GM23338 (cell line): ENCODE results near the gene SPINT1. TPM values are rescaled to one million over a fixed set of nuclear protein-coding genes. Genes with fewer than 3 reads are reported as not detected.
A peak's percentile ranks its signal among the peaks of the same experiment; 100 is the strongest.

ENCODE experiments used
- ATAC-seq: fragments of 200-7000 bp; cut with Tn5 transposase; 3 replicates; pipeline ENCODE4 v1.9.1; 2020
- DNase-seq: peaks from one replicate; pipeline ENCODE4 v3.0.0-alpha.2; 2015; ENCODE audit warnings: low spot score
- H2AFZ ChIP-seq: fragments of 200-600 bp; sonication (generic); 2 replicates; pipeline ENCODE4 v1.8.0; 2016; ENCODE audit warnings: antibody characterized with exemption, mild to moderate bottlenecking, moderate library complexity
- H3F3A ChIP-seq: fragments of 200-600 bp; sonication (generic); replicated peaks from 2 replicates; pipeline ENCODE4 v1.8.0; 2017; ENCODE audit warnings: antibody characterized with exemption, mixed run types, low read depth
- H3K27ac ChIP-seq: fragments of 200-600 bp; sonication (generic); 2 replicates; pipeline ENCODE4 v1.6.1; 2016; ENCODE audit warnings: low read depth
- H3K27me3 ChIP-seq: fragments of 200-600 bp; sonication (generic); 2 replicates; pipeline ENCODE4 v1.8.0; 2016; ENCODE audit warnings: mild to moderate bottlenecking, mixed run types, moderate library complexity; ENCODE audit not compliant: insufficient read depth
- H3K36me3 ChIP-seq: fragments of 200-600 bp; sonication (generic); 2 replicates; pipeline ENCODE4 v1.8.0; 2016; ENCODE audit warnings: mild to moderate bottlenecking; ENCODE audit not compliant: insufficient read depth
- H3K4me1 ChIP-seq: fragments of 200-600 bp; sonication (generic); 2 replicates; pipeline ENCODE4 v1.8.0; 2016; ENCODE audit warnings: mild to moderate bottlenecking, moderate library complexity; ENCODE audit not compliant: insufficient read depth
- H3K4me2 ChIP-seq: fragments of 200-600 bp; sonication (generic); 2 replicates; pipeline ENCODE4 v1.7.1; 2017; ENCODE audit warnings: mixed run types
- H3K4me3 ChIP-seq: fragments of 200-600 bp; sonication (generic); 2 replicates; pipeline ENCODE4 v1.6.1; 2016; ENCODE audit warnings: mixed run types
- H3K79me2 ChIP-seq: fragments of 200-600 bp; sonication (generic); replicated peaks from 2 replicates; pipeline ENCODE4 v1.8.0; 2017; ENCODE audit warnings: mild to moderate bottlenecking; ENCODE audit not compliant: insufficient read depth
- H3K9me2 ChIP-seq: fragments of 200-600 bp; sonication (generic); 2 replicates; pipeline ENCODE4 v1.8.0; 2017; ENCODE audit not compliant: insufficient read depth
- H4K20me1 ChIP-seq: fragments of 200-600 bp; sonication (generic); replicated peaks from 2 replicates; pipeline ENCODE4 v1.8.0; 2017; ENCODE audit warnings: mild to moderate bottlenecking; ENCODE audit not compliant: insufficient read depth
- H3K27ac Mint-ChIP-seq: 2 replicates; pipeline ENCODE4 v1.8.0; 2020; ENCODE audit warnings: inconsistent platforms, mild to moderate bottlenecking, moderate library complexity, mixed read lengths
- H3K27me3 Mint-ChIP-seq: 3 replicates; pipeline ENCODE4 v1.8.0; 2022; ENCODE audit warnings: low read depth, mild to moderate bottlenecking, moderate library complexity, mixed read lengths, inconsistent platforms; ENCODE audit not compliant: insufficient read depth, poor library complexity
- H3K36me3 Mint-ChIP-seq: 3 replicates; pipeline ENCODE4 v1.8.0; 2021; ENCODE audit warnings: low read depth, mild to moderate bottlenecking, inconsistent platforms, moderate library complexity, mixed read lengths
- H3K4me1 Mint-ChIP-seq: 3 replicates; pipeline ENCODE4 v1.8.0; 2020; ENCODE audit warnings: mild to moderate bottlenecking, inconsistent platforms, mixed read lengths
- H3K4me3 Mint-ChIP-seq: 3 replicates; pipeline ENCODE4 v1.8.0; 2021; ENCODE audit warnings: moderate library complexity, mild to moderate bottlenecking, inconsistent platforms, mixed read lengths
- H3K9me3 Mint-ChIP-seq: 3 replicates; pipeline ENCODE4 v1.8.0; 2020; ENCODE audit warnings: moderate library complexity, mild to moderate bottlenecking, inconsistent platforms, mixed read lengths
- CREB1 ChIP-seq: fragments of 250-450 bp; sonication (Bioruptor Pico); IDR thresholded peaks from 2 replicates; pipeline ENCODE4 v1.5.0; 2020; ENCODE audit warnings: low read depth, mild to moderate bottlenecking, moderate library complexity
- CTCF ChIP-seq, 2 experiments: fragments of 200-600 bp in 1 of 2; sonication (generic) in 1 of 2; conservative IDR thresholded peaks; 2 replicates each; pipeline versions ENCODE4 v1.5.1 to v1.6.1; 2016 to 2017; ENCODE audit warnings: antibody characterized with exemption in 2 of 2, low read depth in 2 of 2, mild to moderate bottlenecking in 2 of 2, moderate library complexity in 1 of 2
- ETS1 ChIP-seq: IDR thresholded peaks from 2 replicates; pipeline ENCODE4 v1.6.1; 2016; ENCODE audit warnings: antibody characterized with exemption
- EZH2 ChIP-seq: fragments of 200-600 bp; sonication (generic); IDR thresholded peaks from one replicate; pipeline ENCODE4 v1.8.0; 2017; ENCODE audit warnings: antibody characterized with exemption, mild to moderate bottlenecking, low read depth; ENCODE audit not compliant: unreplicated experiment
- JUNB ChIP-seq: IDR thresholded peaks from one replicate; pipeline ENCODE4 v1.6.1; 2016; ENCODE audit warnings: antibody characterized with exemption; ENCODE audit not compliant: unreplicated experiment
- NANOG ChIP-seq: IDR thresholded peaks from 2 replicates; pipeline ENCODE4 v1.6.1; 2016; ENCODE audit warnings: antibody characterized with exemption, borderline replicate concordance
- POLR2AphosphoS5 ChIP-seq: IDR thresholded peaks from 2 replicates; pipeline ENCODE4 v1.6.1; 2016; ENCODE audit warnings: antibody characterized with exemption, low read depth
- REST ChIP-seq: IDR thresholded peaks from one replicate; pipeline ENCODE4 v1.6.1; 2018; ENCODE audit warnings: antibody characterized with exemption; ENCODE audit not compliant: unreplicated experiment
- STAT1 ChIP-seq: IDR thresholded peaks from one replicate; pipeline ENCODE4 v1.6.1; 2016; ENCODE audit warnings: antibody characterized with exemption; ENCODE audit not compliant: unreplicated experiment
- ZNF114 ChIP-seq: fragments of 250-450 bp; sonication (Bioruptor Pico); IDR thresholded peaks from 2 replicates; pipeline ENCODE4 v1.5.0; 2020; ENCODE audit warnings: mild to moderate bottlenecking, moderate library complexity
- ZNF331 ChIP-seq: fragments of 250-450 bp; sonication (Bioruptor Pico); IDR thresholded peaks from 2 replicates; pipeline ENCODE4 v1.5.0; 2020; ENCODE audit warnings: low read depth, mild to moderate bottlenecking, moderate library complexity
- ZNF462 ChIP-seq: fragments of 250-450 bp; sonication (Bioruptor Pico); IDR thresholded peaks from 2 replicates; pipeline ENCODE4 v1.5.0; 2020; ENCODE audit warnings: mild to moderate bottlenecking, moderate library complexity
- long read RNA-seq: library from polyadenylated mRNA; unstranded; transcript quantifications from one replicate; pipeline ENCODE4 v2.0.0, GENCODE V29; 2020; ENCODE audit not compliant: unreplicated experiment
- polyA plus RNA-seq: library from polyadenylated mRNA; unstranded; fragments of >200 nt; fragmentation: Nextera tagmentation; extraction: Ambion mirVana; gene quantifications from 2 replicates; pipeline ENCODE4 v1.2.1, GENCODE V29; 2016
- total RNA-seq: library from RNA; depleted of rRNA; stranded (reverse); fragments of >200 nt; shearing (Covaris generic); gene quantifications from 2 replicates; pipeline ENCODE4 v1.2.3, GENCODE V29; 2014; rRNA removed

Gene SPINT1
- total RNA-seq (209 and 253 TPM in 2 replicates), polyA plus RNA-seq (38.6 and 41.3 TPM in 2 replicates)
- long read RNA-seq, transcript SPINT1-201 (11 exons, 3,056 nt), result minor isoform, 17 of 103 reads
- long read RNA-seq, transcript SPINT1-202 (11 exons, 2,456 nt), result major isoform, 29 of 103 reads
- long read RNA-seq, partial matches to known transcripts, result 29 of 103 reads
- long read RNA-seq, other reads (novel, unspliced or antisense), result 26 of 103 reads

GRCh38 chr15:40843885-40844695 is at the start of gene SPINT1:
Gene SPINT1 (plus strand): TSS chr15:40844048. CDS start chr15:40844555, 507 bp downstream.
- Histone ChIP-seq H3K27me3 (0 out of 2 replicates have a peak, but pooled peaks cover 4% of the 10 kb centered on the region), H3K4me1 (peaks cover 36% of the 10 kb centered on the region), H3K9me2 (no peaks in the 10 kb centered on the region), H2AFZ (peak within 1 kb of the TSS; percentile 87), H3F3A (peaks cover 7% of the 10 kb centered on the region; the same call in 1 of the 2 replicates), H3K27ac (peak within 1 kb of the TSS; percentile 74; the same call in 1 of the 2 replicates), H3K36me3 (no peaks in the 10 kb centered on the region; the same call in 1 of the 2 replicates), H3K4me2 (peak within 1 kb of the TSS; percentile 100), H4K20me1 (peaks cover 27% of the 10 kb centered on the region), H3K79me2 (peaks cover 48% of the 10 kb centered on the region), H3K4me3 (peak within 1 kb of the TSS; percentile 97)
- H3K27ac Mint-ChIP-seq, result peak within 1 kb of the TSS; percentile 95
- DNase-seq, result peak; percentile 74
- H3K27me3 Mint-ChIP-seq, result peaks cover 22% of the 10 kb centered on the region
- peaks cover 42% of the 10 kb centered on the region for H3K4me1 Mint-ChIP-seq
- ATAC-seq, result peak; percentile 70
- H3K9me3 Mint-ChIP-seq, result 0 out of 3 replicates have a peak, but pooled peaks cover 3% of the 10 kb centered on the region
- peaks cover 38% of the 10 kb centered on the region for H3K36me3 Mint-ChIP-seq
- H3K4me3 Mint-ChIP-seq, result peak within 1 kb of the TSS; percentile 99
- no peak for TF ChIP-seq JUNB
- TF ChIP-seq STAT1, result no peak
- no peak for TF ChIP-seq EZH2
- TF ChIP-seq REST, result no peak
- TF ChIP-seq ZNF462 (CRISPR knock-in tag), result no peak
- no peak for TF ChIP-seq CTCF (conservative IDR thresholded peaks at IDR 0.05; ENCODE audit: low read depth in 2 of 2)
- TF ChIP-seq ZNF331, result no peak
- no peak for TF ChIP-seq ZNF114
- TF ChIP-seq NANOG, result no peak
- TF ChIP-seq ETS1, result peak; percentile 34; the same call in 1 of the 2 replicates
- no peak for TF ChIP-seq CREB1
- TF ChIP-seq POLR2AphosphoS5, result peak; percentile 65; the same call in 1 of the 2 replicates
